NCI-H2029 treated with DMSO at 0.1 percent for 48 hours (cell line): ENCODE data around the gene ANTXR2.

Experiments
- DNase-seq: peaks from one replicate; lab custom pipeline; 2025; lab: John Stamatoyannopoulos, UW

The ANTXR2 gene

GRCh38 chr4:80092088-80092487 lies 19.1 kb upstream of the ANTXR2 start:
- no peak for DNase-seq

GRCh38 chr4:80091688-80092087 lies 18.7 kb upstream of the ANTXR2 start:
- DNase-seq, result no peak

GRCh38 chr4:80091184-80091583 lies 18.2 kb upstream of the ANTXR2 start:
- no peak for DNase-seq

- no peak for DNase-seq
Observed at GRCh38 chr4:80090090-80090489, 17.1 kb upstream of the ANTXR2 start.

GRCh38 chr4:80088471-80088870 lies 15.4 kb upstream of the ANTXR2 start:
- DNase-seq, result no peak

- no peak for DNase-seq
Observed at GRCh38 chr4:80086296-80086695, 13.3 kb upstream of the ANTXR2 start.

- DNase-seq, result no peak
Observed at GRCh38 chr4:80085081-80085480, 12.1 kb upstream of the ANTXR2 start.

- no peak for DNase-seq
Observed at GRCh38 chr4:80082693-80083092, 9.7 kb upstream of the ANTXR2 start.

- DNase-seq, result no peak
Observed at GRCh38 chr4:80081566-80081965, 8.5 kb upstream of the ANTXR2 start.

- DNase-seq, result no peak
Observed at GRCh38 chr4:80079255-80079923, 6.4 kb upstream of the ANTXR2 start.

- DNase-seq, result no peak
Observed at GRCh38 chr4:80078346-80079092, 5.5 kb upstream of the ANTXR2 start.

- DNase-seq, result no peak
Observed at GRCh38 chr4:80077639-80078038, 4.6 kb upstream of the ANTXR2 start.

GRCh38 chr4:80076681-80077080 lies 3.7 kb upstream of the ANTXR2 start:
- DNase-seq, result no peak

GRCh38 chr4:80075995-80076675 lies 3.1 kb upstream of the ANTXR2 start:
- DNase-seq, result no peak

- DNase-seq, result no peak
Observed at GRCh38 chr4:80074651-80075050, 1.6 kb upstream of the ANTXR2 start.

GRCh38 chr4:80074069-80074468 lies 1.0 kb upstream of the ANTXR2 start:
- DNase-seq, result no peak

- DNase-seq, result no peak
Observed at GRCh38 chr4:80073473-80074008, 512 bp upstream of the ANTXR2 start.

GRCh38 chr4:80072228-80072743 lies 743 bp downstream of the ANTXR2 start:
- no peak for DNase-seq

- DNase-seq, result no peak
Observed at GRCh38 chr4:80071604-80072227, 1.3 kb downstream of the ANTXR2 start.

GRCh38 chr4:80070880-80071603 lies 2.0 kb downstream of the ANTXR2 start:
- DNase-seq, result no peak
